ENCODE measurements around the gene LTBP1. TPM values are rescaled to one million over a fixed set of nuclear protein-coding genes. Genes with fewer than 3 reads are reported as not detected.
"Not testable (repeated sequence)": the region's sequence is repeated elsewhere in the genome, so short reads cannot be mapped to it uniquely, and the experiment has no call there.

Gene LTBP1
- total RNA-seq, 4 donors from 2014 or later = 5.1 to 12.9 (median 10.7) TPM

GRCh38 chr2:32963941-32964340 is 17.2 kb downstream of the LTBP1 start:
- Histone ChIP-seq H3K9me3 (no peaks in the 10 kb centered on the region), H3K4me3 (replicated peaks in 1 of 3) (no peak overlapping the region), H3K36me3 (no peaks in the 10 kb centered on the region), H3K4me1 (no peaks in the 10 kb centered on the region), H3K27ac (no peak overlapping the region), H3K27me3 (no peaks in the 10 kb centered on the region)
- intact Hi-C loops (cut with DNase I) = no loop called here
- WGBS, 2 donors = 81 to 89% methylated on average over 3 of the region's 3 CpGs
- TF ChIP-seq, protein P1, sequence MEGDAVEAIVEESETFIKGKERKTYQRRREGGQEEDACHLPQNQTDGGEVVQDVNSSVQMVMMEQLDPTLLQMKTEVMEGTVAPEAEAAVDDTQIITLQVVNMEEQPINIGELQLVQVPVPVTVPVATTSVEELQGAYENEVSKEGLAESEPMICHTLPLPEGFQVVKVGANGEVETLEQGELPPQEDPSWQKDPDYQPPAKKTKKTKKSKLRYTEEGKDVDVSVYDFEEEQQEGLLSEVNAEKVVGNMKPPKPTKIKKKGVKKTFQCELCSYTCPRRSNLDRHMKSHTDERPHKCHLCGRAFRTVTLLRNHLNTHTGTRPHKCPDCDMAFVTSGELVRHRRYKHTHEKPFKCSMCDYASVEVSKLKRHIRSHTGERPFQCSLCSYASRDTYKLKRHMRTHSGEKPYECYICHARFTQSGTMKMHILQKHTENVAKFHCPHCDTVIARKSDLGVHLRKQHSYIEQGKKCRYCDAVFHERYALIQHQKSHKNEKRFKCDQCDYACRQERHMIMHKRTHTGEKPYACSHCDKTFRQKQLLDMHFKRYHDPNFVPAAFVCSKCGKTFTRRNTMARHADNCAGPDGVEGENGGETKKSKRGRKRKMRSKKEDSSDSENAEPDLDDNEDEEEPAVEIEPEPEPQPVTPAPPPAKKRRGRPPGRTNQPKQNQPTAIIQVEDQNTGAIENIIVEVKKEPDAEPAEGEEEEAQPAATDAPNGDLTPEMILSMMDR (IDR thresholded peaks at IDR 0.05) = no peak
- TF ChIP-seq POLR2A (IDR thresholded peaks at IDR 0.05) = no peak
- DNase-seq = no peak

- Histone ChIP-seq H3K4me1 (no peaks in the 10 kb centered on the region), H3K9me3 (no peaks in the 10 kb centered on the region), H3K27ac (no peak overlapping the region), H3K36me3 (no peaks in the 10 kb centered on the region), H3K4me3 (replicated peaks in 1 of 3) (no peak overlapping the region), H3K27me3 (no peaks in the 10 kb centered on the region)
- 64 to 90% methylated on average over 2 of the region's 2 CpGs for WGBS, 2 donors
- intact Hi-C loops (cut with DNase I) = no loop called here
- no peak for TF ChIP-seq POLR2A (IDR thresholded peaks at IDR 0.05)
- TF ChIP-seq, protein P1 (IDR thresholded peaks at IDR 0.05) = no peak
- no peak for DNase-seq
These were observed 18.9 kb downstream of the LTBP1 start for GRCh38 chr2:32965523-32966171.

DNA sequence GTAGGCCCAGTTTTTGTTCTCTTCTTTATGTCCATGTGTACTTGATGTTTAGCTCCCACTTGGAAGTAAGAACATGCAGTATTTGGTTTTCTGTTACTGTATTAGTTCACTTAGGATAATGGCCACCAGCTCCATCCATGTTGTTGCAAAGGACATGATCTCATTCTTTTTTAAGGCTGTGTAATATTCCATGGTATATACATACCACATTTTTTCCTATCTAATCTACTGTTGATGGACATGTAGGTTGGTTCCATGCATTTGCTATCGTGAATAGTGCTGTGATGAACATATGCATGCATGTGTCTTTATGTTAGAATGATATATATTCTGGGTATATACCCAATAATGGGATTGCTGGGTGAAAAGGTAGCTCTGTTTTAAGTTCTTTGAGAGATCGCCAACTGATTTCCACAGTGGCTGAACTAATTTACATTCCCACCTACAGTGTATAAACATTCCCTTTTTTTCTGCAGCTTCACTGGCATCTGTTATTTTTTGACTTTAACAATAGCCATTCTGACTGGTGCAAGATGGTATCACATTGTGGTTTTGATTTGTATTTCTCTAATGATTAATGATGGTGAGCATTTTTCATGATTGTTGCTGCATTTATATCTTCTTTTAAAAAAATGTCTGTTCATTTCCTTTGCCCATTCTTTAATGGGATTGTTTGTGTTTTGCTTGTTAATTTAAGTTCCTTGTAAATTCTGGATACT is 22.9 kb downstream of the LTBP1 start:
- Histone ChIP-seq H3K4me3 (replicated peaks in 1 of 3) (no peak overlapping the region), H3K4me1 (no peaks in the 10 kb centered on the region), H3K27ac (no peak overlapping the region), H3K27me3 (no peaks in the 10 kb centered on the region), H3K9me3 (no peaks in the 10 kb centered on the region), H3K36me3 (no peaks in the 10 kb centered on the region)
- DNase-seq = no peak
- intact Hi-C loops (cut with DNase I) = no loop called here
- no peak for TF ChIP-seq POLR2A (IDR thresholded peaks at IDR 0.05)
- TF ChIP-seq, protein P1 (IDR thresholded peaks at IDR 0.05) = no peak
- WGBS, 2 donors = 75 to 93% methylated on average over 2 of the region's 2 CpGs

DNA sequence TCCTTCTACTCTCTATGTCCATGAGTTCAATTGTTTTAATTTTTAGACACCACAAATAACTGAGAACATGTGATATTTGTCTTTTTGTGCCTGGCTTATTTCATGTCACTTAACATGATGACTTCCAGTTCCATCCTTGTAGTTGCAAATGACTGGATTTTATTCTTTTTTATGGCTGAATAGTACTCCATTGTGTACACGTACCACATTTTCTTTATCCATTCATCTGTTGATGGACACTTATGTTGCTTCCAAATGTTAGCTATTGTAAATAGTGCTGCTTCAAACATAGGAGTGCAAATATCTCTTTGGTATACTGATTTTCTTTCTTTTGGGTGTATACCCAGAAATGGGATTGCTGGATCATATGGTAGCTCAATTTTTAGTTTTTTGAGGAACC is 27.0 kb downstream of the LTBP1 start:
- H3K9me3 ChIP-seq; H3K4me1 ChIP-seq; H3K27me3 ChIP-seq; H3K4me3 ChIP-seq (replicated peaks in 1 of 3); intact Hi-C loops (cut with DNase I); DNase-seq; H3K36me3 ChIP-seq; H3K27ac ChIP-seq: not testable (repeated sequence)
- 98% methylated on average over 1 of the region's 1 CpG for WGBS, 2 donors

DNA sequence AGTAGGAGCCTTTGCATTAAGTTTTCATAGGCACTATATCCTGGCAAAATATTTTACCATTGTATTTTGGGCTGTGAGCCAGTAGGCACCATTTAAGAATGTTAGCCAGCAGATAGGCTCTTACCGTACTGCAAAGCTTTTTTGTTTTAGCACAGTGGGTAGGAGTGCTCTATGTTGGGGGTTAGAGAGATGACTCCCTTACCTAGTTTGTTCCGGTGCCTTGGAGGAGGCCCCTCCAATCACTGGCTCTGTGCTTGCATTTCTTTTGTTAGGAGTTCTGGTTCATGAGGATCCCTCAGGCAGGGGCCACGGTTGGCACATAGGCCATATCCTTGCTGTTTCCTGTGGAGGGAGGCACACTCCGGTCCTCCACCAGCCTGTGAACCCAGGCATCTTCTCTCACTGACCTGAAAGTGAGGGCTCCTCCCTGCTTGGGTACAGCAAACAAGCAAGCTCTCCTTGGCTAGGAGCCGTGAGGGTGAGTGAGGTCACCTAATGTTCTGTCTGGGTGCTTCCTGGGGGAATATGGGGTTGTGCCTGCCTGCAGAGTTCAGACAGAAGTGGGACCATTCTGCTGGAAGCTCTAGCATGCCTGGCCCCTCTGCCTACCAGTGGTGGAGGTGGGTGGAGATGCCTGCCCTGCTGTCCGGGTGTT is 29.8 kb downstream of the LTBP1 start:
- 84 to 91% methylated on average over 5 to 6 of the region's 6 CpGs for WGBS, 2 donors
- H3K36me3 ChIP-seq = no peaks in the 10 kb centered on the region
- H3K27me3 ChIP-seq = no peaks in the 10 kb centered on the region
- H3K4me1 ChIP-seq = no peaks in the 10 kb centered on the region
- intact Hi-C loops (cut with DNase I) = no loop called here
- DNase-seq = no peak
- TF ChIP-seq, protein P1 (IDR thresholded peaks at IDR 0.05) = no peak
- no peak for TF ChIP-seq POLR2A (IDR thresholded peaks at IDR 0.05)
- no peak overlapping the region for H3K27ac ChIP-seq
- H3K9me3 ChIP-seq = no peaks in the 10 kb centered on the region
- no peak overlapping the region for H3K4me3 ChIP-seq (replicated peaks in 1 of 3)
